Embryonic facial prominence (tissue), 1 donor: ENCODE measurements around the gene TSC2.
"Not testable (repeated sequence)": the region's sequence is repeated elsewhere in the genome, so short reads cannot be mapped to it uniquely, and the experiment has no call there.

Experiments
- DNase-seq: peaks from one replicate; pipeline ENCODE4 v3.0.0-alpha.2; 2016; ENCODE audit errors: extremely low spot score

Gene TSC2

DNA sequence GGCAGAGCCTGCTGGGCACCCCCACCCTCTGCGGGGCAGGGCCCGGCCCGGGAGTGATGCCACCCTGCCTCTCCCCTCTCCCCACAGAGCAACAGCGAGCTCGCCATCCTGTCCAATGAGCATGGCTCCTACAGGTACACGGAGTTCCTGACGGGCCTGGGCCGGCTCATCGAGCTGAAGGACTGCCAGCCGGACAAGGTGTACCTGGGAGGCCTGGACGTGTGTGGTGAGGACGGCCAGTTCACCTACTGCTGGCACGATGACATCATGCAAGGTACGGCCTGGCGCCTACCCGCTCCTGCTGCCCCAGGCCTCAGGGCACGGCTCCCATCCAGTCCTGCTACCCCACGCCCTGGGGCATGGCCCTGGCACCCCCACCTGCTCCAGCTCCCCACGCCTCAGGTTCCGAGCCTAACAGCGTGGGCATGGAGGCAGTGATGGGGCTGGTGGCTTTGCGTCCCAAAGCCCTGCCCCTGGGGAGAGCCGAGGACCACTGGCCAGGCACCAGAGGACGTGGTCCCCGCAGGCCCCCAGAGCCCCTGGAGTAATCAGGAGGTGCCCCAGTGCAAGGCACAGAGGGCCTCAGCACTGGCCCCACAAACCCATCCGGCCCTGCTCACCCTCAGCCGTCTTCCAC, 38.4 kb downstream of the TSC2 start:
- no peak for DNase-seq

GRCh38 chr16:2086812-2087747, 39.3 kb downstream of the TSC2 start:
- no peak for DNase-seq

DNA sequence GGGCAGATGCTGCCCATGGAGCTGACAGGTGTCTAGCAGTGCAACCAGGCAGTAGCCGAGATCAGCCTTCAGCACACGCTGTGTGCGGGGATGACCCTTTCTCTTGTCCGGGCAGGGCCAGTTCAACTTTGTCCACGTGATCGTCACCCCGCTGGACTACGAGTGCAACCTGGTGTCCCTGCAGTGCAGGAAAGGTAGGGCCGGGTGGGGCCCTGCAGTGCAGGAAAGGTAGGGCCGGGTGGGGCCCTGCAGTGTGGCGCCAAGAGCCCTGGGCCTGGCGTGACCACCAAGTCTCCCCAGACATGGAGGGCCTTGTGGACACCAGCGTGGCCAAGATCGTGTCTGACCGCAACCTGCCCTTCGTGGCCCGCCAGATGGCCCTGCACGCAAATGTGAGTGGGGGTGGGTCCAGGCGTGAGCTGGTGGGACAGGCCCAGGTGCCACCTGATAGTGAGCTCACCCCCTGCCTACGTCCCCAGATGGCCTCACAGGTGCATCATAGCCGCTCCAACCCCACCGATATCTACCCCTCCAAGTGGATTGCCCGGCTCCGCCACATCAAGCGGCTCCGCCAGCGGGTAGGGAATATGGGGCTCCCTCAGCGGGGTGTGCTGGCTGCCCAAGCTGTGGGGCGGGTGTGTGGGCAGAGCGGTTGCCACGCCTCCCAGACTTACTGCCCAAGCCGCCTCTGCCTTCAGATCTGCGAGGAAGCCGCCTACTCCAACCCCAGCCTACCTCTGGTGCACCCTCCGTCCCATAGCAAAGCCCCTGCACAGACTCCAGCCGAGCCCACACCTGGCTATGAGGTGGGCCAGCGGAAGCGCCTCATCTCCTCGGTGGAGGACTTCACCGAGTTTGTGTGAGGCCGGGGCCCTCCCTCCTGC, 40.2 kb downstream of the TSC2 start:
- no peak for DNase-seq

DNA sequence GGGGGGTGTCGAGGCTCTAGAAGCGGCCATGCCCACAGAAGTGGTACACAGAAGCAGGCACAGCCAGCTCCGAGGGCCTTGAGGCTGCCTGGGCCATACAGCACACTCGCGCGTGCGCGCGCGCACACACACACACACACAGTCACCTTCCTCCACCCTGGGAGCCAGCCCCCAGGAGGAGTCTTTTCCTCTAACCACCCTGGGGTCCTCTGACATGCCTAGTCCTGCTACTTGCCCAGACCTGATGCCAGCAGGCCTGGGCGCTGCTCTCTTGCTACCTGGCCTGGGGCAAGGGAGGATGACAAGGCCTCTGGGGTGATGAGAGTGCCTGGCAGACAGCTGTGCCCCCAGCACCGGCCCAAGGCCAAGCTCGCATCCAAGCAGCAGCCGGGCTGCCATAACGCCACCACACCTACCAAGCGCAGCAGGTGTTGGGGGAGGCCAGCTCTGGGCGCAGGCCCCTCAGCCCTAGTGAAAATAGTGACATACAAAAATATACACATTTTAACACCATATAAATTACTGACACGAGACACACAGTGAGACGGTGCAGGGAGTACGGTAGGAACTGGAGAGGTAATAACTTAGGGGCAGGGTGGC, 41.1 kb downstream of the TSC2 start:
- no peak for DNase-seq

- no peak for DNase-seq
Observed at GRCh38 chr16:2089706-2090480, 42.1 kb downstream of the TSC2 start.

DNA sequence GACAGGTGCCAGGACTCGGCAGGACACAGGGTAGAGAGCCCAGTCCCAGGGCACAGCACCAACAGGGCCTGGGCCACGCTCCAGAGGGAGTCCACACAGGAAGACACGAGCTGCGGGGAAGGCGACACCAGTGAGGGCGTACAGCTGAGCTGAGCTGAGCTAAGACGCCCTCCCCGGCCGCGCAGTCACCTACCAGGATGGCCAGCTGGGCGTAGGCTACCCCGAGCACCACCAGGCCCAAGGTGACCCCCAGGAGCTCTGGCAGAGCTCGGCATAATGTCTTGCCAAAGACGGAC, 42.6 kb downstream of the TSC2 start:
- DNase-seq, result no peak

- DNase-seq, result peak; percentile 22
Observed at GRCh38 chr16:2090777-2091546, 43.2 kb downstream of the TSC2 start.

DNA sequence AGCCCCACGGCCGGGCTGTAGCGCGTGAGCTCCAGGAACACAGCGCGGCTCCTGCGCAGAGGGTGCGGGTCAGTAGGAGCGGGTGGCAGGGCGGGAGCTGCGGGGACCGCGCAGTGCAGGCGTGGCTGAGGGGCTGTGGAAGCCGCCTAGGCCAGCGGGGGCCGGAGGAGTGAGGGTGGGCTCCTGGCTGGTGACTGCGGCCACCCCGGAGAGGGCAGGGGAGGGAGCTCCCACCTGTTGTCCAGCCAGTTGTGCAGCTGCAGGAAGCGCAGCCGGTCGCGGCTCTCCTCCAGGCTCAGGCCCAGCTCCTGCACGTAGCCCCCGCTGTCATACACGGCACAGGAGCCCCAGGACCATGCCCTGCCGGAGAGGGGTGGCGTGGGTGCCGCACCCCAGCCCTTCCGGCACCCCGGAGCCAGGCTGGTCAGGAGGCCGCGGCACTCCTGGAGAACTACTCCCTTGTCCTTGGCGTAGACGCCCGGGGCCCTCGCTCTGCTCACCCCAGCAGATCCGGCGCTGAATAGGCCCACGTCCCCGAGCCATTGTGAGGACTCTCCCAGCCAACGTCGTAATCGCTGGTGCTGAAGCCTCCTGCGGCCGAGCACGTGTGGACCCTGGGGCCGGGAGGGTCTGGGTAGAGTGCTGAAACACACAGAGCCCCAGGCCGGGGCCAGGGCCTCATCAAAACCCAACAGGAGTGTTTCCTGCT, 43.9 kb downstream of the TSC2 start:
- no peak for DNase-seq

DNA sequence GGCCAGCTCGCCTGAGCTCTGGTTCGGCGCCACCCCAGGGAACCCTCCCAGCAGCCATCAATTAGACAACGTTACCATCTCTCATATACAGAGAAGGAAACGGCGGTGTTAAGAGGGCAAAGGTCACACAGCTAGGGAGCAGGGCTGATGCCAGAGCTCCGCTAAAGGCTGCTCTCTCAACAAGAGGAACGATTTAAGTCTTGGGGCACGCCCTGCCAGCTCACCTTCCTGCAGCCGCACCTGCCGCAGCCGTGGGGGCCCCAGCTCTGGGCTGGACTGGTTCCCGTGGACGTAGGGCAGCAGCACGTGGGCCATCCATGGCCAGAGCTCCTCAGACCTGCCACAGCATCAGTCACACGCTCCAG, 44.5 kb downstream of the TSC2 start:
- no peak for DNase-seq

DNA sequence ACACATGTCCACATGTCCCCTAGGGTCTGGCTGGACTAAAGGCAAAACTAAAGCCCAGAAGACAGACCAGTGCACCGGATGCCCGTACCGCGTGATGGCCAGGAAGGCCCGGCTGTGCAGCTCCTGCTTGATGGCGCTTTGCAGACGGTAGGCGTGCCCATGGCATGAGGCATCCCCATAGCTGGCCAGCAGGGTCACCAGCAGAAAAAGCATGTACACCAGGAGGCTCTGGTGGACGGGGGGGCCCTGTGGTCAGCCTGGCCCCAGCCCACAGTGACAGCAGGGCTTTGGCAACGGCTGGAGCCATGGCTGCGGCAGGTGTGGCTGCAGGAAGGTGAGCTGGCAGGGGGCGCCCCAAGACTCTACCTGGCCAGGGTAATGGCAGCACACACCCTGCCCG, 45.1 kb downstream of the TSC2 start:
- no peak for DNase-seq

DNA sequence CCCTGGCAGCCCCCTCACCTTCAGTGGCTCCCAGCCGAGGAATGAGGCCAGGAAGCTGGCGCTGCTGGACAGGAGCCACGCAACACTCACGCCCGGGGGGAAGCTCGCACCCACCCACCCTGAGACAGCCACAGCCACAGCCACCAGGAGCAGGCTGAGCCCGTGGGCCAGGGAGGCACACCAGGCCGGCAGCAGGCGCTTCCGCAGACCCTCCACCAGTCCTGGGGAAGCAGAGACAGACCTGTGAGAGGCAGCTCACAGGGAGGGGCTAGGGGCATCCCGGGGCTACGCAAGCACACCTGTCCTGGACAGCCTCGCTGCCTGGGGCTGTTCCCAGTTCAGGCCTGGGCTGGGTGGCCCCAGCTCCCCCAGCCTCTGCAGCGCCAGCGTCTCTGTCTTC, 46.0 kb downstream of the TSC2 start:
- no peak for DNase-seq

DNA sequence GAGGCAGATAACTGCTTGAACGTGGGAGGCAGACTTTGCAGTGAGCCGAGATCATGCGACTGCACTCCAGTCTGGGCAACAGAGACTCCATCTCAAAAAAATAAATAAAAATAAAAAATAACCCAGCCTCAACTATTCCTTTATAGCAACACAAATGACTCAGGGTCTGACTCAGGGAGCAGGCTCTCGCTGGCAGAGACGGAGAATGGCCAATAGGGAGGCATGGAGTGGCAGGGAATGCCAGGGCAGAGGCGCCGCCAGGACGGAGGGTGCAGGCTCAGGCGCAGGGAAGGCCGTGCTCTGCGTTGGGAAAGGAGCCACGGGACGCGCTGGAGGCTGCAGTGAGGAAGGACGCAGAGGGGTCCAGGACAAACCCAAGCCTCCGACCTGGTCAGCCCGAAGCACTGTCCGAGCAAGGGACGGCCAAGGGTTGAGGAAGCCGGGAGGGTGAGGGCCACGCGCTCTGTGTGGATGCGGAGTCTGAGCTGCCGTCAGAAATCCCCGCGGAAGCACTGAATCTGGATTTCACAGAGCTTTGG, 47.6 kb downstream of the TSC2 start:
- DNase-seq, result no peak

DNA sequence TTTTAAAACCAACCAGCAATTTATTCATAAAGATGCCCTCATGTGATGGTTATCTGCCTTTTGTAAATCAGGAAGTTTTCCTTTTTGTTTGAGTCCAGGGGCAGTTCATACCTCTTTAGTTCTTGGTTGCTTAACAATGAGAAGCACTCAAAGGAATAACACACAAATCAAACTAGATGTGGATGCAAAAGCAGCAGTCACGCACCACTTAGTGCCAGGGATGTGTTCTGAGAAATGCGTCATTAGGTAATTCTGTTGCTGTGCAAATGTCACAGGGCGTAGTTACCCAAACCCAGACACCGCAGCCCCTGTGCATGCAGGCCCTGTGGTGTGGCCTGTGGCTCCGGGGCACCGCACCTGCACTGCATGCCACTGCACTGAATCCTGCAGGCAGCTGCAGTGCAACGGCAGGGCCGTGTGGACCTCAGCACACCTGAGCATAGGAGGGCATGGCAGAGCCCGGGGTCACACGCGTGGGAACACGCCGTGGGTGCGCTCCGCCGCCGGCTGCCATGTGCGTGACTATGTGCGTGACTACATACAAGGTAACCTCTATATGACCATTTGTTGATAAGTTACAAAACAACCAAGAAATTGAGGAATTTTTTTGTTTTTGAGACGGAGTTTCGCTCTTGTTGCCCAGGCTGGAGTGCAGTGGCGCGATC, 48.3 kb downstream of the TSC2 start:
- no peak for DNase-seq

DNA sequence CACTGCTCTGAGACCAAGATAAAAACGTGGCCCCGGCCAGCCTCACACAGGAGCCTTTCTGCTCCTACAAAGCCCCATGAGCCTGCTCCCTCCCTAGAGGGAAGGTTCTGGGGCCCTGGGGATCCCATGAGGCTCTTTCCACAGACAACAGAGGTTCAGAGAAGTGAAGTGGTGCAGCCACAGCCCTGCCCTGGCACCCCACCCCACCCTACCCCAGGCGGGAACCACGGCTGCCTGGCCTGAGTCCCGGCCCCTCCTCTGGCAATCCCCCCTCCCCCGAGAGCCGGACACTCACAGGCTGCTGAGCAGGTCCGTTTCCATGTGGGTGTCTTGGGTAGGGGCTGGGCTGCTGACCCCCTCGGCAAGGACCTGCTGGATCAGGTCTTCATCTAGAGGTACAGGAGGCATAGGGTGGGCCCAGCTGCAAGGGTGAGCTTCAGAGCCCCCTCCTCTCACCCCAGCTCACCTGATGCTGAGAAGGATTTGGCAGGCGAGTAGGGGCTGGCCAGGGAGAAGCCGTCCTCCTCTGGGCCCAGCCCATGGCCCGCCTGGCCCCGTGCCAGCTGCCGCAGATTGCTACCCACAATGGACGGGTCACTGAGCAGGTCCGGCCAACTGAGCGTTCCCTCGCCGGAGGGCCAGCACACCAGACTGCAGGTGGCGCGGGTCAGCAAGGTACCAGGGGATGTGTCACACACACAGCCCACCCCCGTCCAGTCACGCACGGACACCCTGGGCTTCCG, 49.2 kb downstream of the TSC2 start:
- DNase-seq, result no peak

DNA sequence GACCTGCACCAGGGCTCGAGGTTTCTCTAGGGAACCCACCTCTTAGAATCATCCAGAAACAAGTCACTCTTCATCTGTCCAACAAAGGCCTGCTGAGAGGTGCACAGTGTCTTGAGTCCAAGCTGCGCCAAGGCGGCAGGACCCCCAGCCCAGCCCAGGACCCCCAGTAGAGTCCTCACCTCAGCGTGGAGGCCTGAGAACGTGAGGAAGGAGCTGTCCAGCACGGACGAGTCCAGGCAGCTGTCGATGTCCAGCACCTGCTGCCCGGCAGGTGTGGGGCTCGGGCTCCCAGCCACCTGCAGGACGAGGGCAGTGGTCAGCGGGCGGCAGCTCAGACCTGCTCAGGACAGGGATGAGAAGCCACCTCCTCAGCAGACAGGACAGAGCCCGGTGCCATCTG, 49.9 kb downstream of the TSC2 start:
- not testable (repeated sequence) for DNase-seq

- not testable (repeated sequence) for DNase-seq
Observed at GRCh38 chr16:2101581-2101980, 53.8 kb downstream of the TSC2 start.

DNA sequence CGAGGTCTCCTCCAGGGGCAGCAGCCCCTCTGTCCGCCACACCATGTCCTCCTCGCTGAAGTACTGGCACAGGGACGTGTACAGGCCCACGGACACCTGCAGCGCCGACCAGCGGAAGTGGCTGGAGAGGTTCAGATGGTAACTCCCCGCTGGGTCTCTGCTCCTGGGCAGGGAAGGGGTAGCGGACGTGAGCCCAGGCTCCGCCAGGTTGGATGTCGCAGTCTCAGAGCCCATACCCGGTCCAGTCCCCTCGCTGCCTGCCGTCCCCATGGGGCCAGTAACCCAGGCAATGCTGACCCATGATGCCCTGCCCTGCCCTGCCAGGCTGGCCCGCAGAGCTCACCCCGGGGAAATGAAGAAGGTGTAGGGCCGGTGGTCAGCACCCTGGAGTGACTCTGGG, 54.7 kb downstream of the TSC2 start:
- no peak for DNase-seq

DNA sequence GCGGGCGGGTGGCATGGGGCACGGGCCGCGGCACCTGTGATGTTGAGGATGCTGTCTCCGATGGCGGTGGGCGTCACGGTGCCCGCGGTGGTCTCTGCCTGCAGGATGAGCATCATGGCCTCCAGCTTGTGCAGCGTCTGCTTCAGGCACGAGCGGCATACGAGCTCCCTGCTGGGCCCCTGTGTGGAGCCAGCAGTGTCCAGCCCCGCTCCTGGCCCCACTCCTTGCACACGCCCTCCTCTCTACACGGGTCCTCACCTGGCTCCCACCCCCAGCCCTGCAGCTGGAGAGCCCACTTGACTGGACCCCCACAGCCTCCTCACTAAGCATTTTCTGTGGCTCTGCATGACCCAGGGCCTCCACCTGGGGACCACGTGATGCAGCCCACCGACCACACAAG, 56.7 kb downstream of the TSC2 start:
- DNase-seq, result not testable (repeated sequence)
